OCI-LY7 (cell line): ENCODE data around the gene PDLIM3. TPM values are rescaled to one million over a fixed set of nuclear protein-coding genes. Genes with fewer than 3 reads are reported as not detected.
"Not testable (repeated sequence)": the region's sequence is repeated elsewhere in the genome, so short reads cannot be mapped to it uniquely, and the experiment has no call there.

Experiments used
- BruUV-seq: library from RNA; stranded (reverse); fragments of 400-500 nt; replicated peaks from 2 replicates; lab custom pipeline; 2021; lab: Mats Ljungman, UMichigan
- CTCF ChIA-PET: fragments of 300-600 bp; sonication (Branson Sonifier 250); formaldehyde crosslinking; loops from one replicate; lab custom pipeline; 2022; ENCODE audit warnings: antibody characterized with exemption; ENCODE audit not compliant: unreplicated experiment; lab: Charles Lee
- POLR2A ChIA-PET: fragments of 300-600 bp; sonication (Branson Sonifier 250); formaldehyde crosslinking; loops from one replicate; lab custom pipeline; 2022; ENCODE audit warnings: antibody characterized with exemption; lab: Charles Lee
- DNase-seq: peaks from one replicate; pipeline ENCODE4 v3.0.0-alpha.2; 2015; ENCODE audit warnings: low spot score
- H2AFZ ChIP-seq: fragments of 200-600 bp; sonication (generic), shearing (Covaris generic); 2 replicates; pipeline ENCODE4 v1.6.1; 2014; ENCODE audit warnings: mild to moderate bottlenecking, antibody characterized with exemption, low read length, moderate library complexity
- H3K27ac ChIP-seq: fragments of 200-600 bp; sonication (generic); 2 replicates; pipeline ENCODE4 v1.5.1; 2014; ENCODE audit warnings: mixed run types, low read depth, mild to moderate bottlenecking, moderate library complexity, low read length, inconsistent platforms; ENCODE audit not compliant: poor library complexity, severe bottlenecking
- H3K36me3 ChIP-seq: fragments of 200-600 bp; sonication (generic); 2 replicates; pipeline ENCODE4 v1.6.1; 2014; ENCODE audit warnings: mild to moderate bottlenecking, antibody characterized with exemption, low read length, moderate library complexity, mixed read lengths; ENCODE audit not compliant: insufficient read depth
- H3K4me1 ChIP-seq: fragments of 200-600 bp; sonication (generic); 2 replicates; pipeline ENCODE4 v1.5.1; 2014; ENCODE audit warnings: mild to moderate bottlenecking, low read length; ENCODE audit not compliant: insufficient read depth, poor library complexity, severe bottlenecking
- H3K4me2 ChIP-seq: fragments of 200-600 bp; sonication (generic); 2 replicates; pipeline ENCODE4 v1.6.1; 2014; ENCODE audit warnings: mild to moderate bottlenecking, low read length
- H3K4me3 ChIP-seq: fragments of 200-600 bp; sonication (generic); 2 replicates; pipeline ENCODE4 v1.5.1; 2014; ENCODE audit warnings: mild to moderate bottlenecking, low read depth, low read length; ENCODE audit not compliant: poor library complexity, severe bottlenecking
- H3K79me2 ChIP-seq: fragments of 200-600 bp; sonication (generic); 2 replicates; pipeline ENCODE4 v1.6.1; 2016; ENCODE audit warnings: low read depth, mild to moderate bottlenecking, low read length, moderate library complexity, mixed read lengths; ENCODE audit not compliant: insufficient read depth
- H3K9me2 ChIP-seq: fragments of 200-600 bp; sonication (generic); 2 replicates; pipeline ENCODE4 v1.6.1; 2016; ENCODE audit warnings: mild to moderate bottlenecking, low read length, mixed read lengths; ENCODE audit not compliant: insufficient read depth
- H3K9me3 ChIP-seq: fragments of 200-600 bp; sonication (generic); 2 replicates; pipeline ENCODE4 v1.6.1; 2014; ENCODE audit warnings: mild to moderate bottlenecking, mixed run types, low read length, mixed read lengths
- H4K20me1 ChIP-seq: fragments of 200-600 bp; sonication (generic); 2 replicates; pipeline ENCODE4 v1.6.1; 2014; ENCODE audit warnings: mild to moderate bottlenecking, antibody characterized with exemption, low read length, moderate library complexity, mixed read lengths; ENCODE audit not compliant: insufficient read depth
- CTCF ChIP-seq: fragments of 200-600 bp; sonication (generic); conservative IDR thresholded peaks from 2 replicates; pipeline ENCODE4 v1.5.1; 2014; ENCODE audit warnings: mild to moderate bottlenecking, antibody characterized with exemption, low read length, moderate library complexity, mixed read lengths
- EZH2phosphoT487 ChIP-seq: fragments of 200-600 bp; sonication (generic); IDR thresholded peaks from 2 replicates; pipeline ENCODE4 v1.6.1; 2018; ENCODE audit warnings: low read depth, borderline replicate concordance, mild to moderate bottlenecking, mixed run types, antibody characterized with exemption, low read length, moderate library complexity, mixed read lengths
- intact Hi-C: fragments of 100-400 bp; cut with micrococcal nuclease; formaldehyde crosslinking; loops from one replicate; pipeline ENCODE4 v1.10.0; 2022; ENCODE audit not compliant: unreplicated experiment
- total RNA-seq, 2 experiments: library from RNA; depleted of rRNA in 1 of 2; stranded (reverse); fragments of >200 nt in 1 of 2; shearing (Covaris generic) in 1 of 2; gene quantifications; 2 replicates each; pipeline ENCODE4 v1.2.3, GENCODE V29; 2014 to 2022

Gene PDLIM3
- total RNA-seq, 2 experiments from 2014 or later: 0.03 TPM; not detected in 1

GRCh38 chr4:185513489-185514181 lies 21.7 kb downstream of the PDLIM3 start:
- no peak overlapping the region for H3K4me2 ChIP-seq
- BruUV-seq: no TSS peak
- POLR2A ChIA-PET: interaction anchor here (0.6 to 1.6 kb wide), 5 partner anchors 13 to 473 kb away, joined by 3 to 5 read pairs (median 3); no protein-coding TSS in a partner anchor

GRCh38 chr4:185512516-185512915 lies 22.8 kb downstream of the PDLIM3 start:
- Histone ChIP-seq H3K9me3 (no peaks in the 10 kb centered on the region), H3K27ac (no peak overlapping the region), H4K20me1 (no peaks in the 10 kb centered on the region), H3K4me1 (no peaks in the 10 kb centered on the region), H3K4me3 (no peak overlapping the region), H3K36me3 (no peaks in the 10 kb centered on the region), H3K4me2 (no peak overlapping the region), H3K9me2 (no peaks in the 10 kb centered on the region), H3K79me2 (no peaks in the 10 kb centered on the region), H2AFZ (no peak overlapping the region)
- BruUV-seq: no TSS peak
- intact Hi-C loops: no loop called here
- TF ChIP-seq EZH2phosphoT487 (no peak), CTCF (no peak)
- no peak for DNase-seq
- ChIA-PET CTCF (no interaction called here), POLR2A (interaction anchor here (0.7 to 1.6 kb wide), 4 partner anchors 11 to 39 kb away, joined by 5 to 6 read pairs (median 5); no protein-coding TSS in a partner anchor)

More at GRCh38 chr4:185513489-185514181, 21.7 kb downstream of the PDLIM3 start:
- CTCF ChIA-PET: interaction anchor here (0.5 to 0.6 kb wide), 3 partner anchors 471 to 928 kb away, joined by 3 to 10 read pairs (median 5); no protein-coding TSS in a partner anchor
- H3K79me2 ChIP-seq: no peaks in the 10 kb centered on the region
- TF ChIP-seq CTCF: no peak
- no peak for TF ChIP-seq EZH2phosphoT487
- no peak overlapping the region for H3K4me3 ChIP-seq
- H3K9me3 ChIP-seq: no peaks in the 10 kb centered on the region
- H2AFZ ChIP-seq: no peak overlapping the region
- intact Hi-C loops: no loop called here
- H3K27ac ChIP-seq: no peak overlapping the region
- no peaks in the 10 kb centered on the region for H3K36me3 ChIP-seq
- no peaks in the 10 kb centered on the region for H3K4me1 ChIP-seq
- DNase-seq: no peak
- no peaks in the 10 kb centered on the region for H3K9me2 ChIP-seq
- no peaks in the 10 kb centered on the region for H4K20me1 ChIP-seq

- H3K4me1 ChIP-seq, H4K20me1 ChIP-seq, intact Hi-C loops, H3K4me2 ChIP-seq, H2AFZ ChIP-seq, DNase-seq, H3K9me2 ChIP-seq, H3K9me3 ChIP-seq, BruUV-seq, H3K36me3 ChIP-seq, CTCF ChIA-PET, H3K4me3 ChIP-seq, H3K27ac ChIP-seq, H3K79me2 ChIP-seq: not testable (repeated sequence)
- POLR2A ChIA-PET: interaction anchor here (0.6 to 1.1 kb wide), 5 partner anchors 12 to 1206 kb away, joined by 3 to 5 read pairs (median 3); no protein-coding TSS in a partner anchor
Measured at GRCh38 chr4:185511243-185511642, 24.1 kb downstream of the PDLIM3 start.
